HG03469 (cell line): Measurements from ENCODE around the gene DAG1.
A peak's percentile ranks its signal among the peaks of the same experiment; 100 is the strongest.

ENCODE experiments used
- ATAC-seq: cut with Tn5 transposase; IDR thresholded peaks from one replicate; pipeline ENCODE4 v1.9.1; 2021; ENCODE audit warnings: mild to moderate bottlenecking, moderate library complexity, moderate number of reproducible peaks; ENCODE audit not compliant: unreplicated experiment

The DAG1 gene

DNA sequence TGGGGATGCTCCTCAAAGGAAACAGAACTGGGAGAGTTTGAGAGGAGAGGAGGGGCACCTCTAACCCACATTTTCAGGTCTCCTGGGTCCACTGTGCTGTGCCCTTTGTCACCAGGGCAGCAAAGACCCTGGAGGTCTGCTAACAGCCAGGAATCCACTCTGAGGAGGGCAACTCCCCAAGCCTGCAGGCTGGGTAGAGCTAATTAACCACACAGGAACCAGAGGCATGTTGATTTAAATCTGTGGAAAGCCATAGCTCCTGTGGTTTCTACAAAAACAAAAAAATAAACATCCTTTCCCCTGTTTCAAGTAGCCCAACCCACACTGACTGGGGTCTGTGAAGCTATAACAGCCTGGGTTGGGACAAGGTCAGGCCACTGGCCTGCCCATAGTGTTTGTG, 82.0 kb downstream of the DAG1 start:
- no peak for ATAC-seq

DNA sequence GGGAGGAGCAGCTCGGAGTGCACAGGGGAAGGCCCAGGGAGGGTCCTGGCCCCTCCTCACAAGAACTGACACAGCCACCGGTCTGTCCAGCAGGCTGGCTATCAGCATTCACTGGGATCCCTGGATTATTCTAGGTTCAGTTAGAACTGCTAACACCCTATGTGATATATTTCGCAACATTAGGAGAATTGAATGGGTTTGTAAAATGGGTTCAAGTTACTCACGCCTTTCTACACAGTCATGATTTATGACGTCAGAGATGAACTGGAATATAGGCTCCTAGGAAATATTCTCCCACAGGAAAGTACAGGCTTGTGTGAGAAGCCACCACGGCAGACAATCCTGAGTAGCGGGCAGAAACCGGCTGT, 83.2 kb downstream of the DAG1 start:
- no peak for ATAC-seq

DNA sequence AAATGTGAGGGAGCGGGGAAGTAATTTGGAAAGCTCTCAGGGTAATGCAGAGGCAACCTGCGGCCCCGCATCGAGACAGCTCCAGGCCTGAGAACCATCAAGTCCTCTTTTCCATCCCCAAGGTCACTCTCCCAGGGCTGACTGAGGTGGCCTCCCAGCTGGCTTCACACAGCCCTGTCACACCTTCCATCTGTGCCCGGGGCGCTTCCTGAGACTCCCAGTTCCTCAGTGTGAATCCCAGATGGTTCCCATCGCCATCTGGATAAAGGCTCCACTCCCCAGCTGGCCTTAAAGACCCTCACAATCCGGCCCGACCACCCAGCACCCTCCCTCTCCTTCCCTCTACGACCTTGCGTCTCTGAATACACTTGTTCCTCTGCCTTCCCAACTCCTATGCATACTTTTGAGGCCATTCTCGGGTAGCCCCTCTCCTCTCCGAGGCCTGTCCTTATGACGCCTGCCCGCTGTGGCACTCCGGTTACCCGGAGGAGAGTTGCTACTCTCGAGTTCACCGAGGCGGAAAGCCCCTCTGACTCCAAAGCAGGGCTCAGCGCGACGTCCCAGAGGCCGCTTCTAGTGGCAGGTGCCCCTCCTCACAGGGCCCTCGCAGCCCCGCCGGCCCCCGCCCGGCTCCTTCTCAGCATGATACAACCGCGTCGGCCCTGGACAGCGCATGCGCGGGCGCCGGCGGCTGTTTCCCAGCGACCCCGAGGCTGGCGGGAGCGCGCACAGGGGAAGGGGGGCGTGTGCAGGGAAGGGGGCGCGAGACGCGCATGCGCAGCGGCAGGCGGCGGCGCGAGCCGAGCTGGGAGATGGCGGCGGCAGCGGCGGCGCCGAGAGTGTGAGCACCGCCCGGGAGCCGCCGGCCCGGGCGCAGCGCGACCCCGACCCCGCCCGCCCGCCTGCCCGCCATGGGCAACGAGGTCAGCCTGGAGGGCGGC, 83.9 kb downstream of the DAG1 start, which contains the start of gene BSN:
TSS of gene BSN (plus strand) at position 786 of the 941 bp plus-strand sequence. CDS start at position 912, 126 bp downstream.
- peak; percentile 42 for ATAC-seq

DNA sequence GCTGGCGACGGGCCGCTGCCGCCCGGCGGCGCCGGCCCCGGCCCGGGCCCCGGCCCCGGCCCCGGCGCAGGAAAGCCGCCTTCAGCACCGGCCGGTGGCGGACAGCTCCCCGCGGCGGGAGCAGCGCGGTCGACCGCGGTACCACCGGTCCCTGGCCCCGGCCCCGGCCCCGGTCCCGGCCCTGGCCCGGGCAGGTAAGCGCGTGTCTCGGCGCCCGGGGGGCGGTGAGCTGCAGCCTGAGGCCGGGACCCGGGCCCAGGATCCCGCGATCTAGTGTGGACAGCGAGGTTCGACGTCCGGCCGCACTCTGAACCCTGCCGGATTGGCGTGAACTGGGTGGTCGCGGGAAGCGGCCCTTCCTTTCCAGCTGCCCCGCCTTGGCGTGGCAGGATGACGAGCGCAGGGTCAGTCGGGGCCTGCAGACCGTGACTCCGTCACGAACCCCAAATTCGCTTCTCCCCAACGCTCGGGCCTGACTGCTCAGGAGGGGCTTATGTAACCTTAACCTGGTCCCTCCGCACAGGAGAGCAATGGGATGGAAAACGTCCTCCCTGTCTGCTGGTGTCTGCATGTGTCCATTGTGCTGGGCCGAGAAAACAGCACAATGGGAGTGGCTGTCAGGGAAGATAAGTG, 84.7 kb downstream of the DAG1 start:
- ATAC-seq, result peak; percentile 41

DNA sequence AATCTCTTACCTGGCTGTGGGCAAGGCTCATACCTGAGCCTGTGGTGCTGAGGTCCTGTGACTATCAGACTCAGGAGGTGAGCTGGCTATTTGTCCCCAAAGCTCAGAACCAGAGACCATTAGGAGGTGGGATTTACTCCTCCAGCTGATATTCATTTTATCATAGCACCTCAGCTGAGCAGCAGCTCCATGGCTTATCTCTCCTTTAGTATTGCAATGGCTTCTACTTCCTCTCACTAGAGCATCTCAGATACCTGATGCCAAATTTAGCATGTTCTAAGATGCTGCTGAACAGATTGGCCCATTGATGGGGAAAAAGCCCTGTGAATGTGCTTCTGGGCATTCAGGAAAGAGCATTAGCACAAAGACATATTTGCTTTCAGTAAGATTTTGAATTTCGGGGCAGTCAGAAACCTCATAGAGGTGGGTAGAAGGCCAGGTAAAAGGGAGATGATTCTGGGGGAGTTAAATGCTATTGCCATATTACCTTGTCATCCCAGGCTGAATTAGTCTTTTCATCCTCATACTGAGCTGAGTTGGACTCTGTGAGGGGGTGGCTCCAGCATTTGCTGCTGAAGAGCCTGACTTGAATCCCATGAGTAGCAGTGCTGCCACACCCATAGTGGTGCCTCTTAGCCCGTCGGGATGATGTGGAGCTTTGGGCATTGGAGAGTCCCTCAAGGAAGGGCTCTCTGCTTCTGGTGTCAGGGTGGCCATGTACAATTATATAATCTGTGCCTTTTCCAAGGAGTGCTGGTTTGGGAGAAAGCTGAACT, 86.6 kb downstream of the DAG1 start:
- ATAC-seq, result no peak

DNA sequence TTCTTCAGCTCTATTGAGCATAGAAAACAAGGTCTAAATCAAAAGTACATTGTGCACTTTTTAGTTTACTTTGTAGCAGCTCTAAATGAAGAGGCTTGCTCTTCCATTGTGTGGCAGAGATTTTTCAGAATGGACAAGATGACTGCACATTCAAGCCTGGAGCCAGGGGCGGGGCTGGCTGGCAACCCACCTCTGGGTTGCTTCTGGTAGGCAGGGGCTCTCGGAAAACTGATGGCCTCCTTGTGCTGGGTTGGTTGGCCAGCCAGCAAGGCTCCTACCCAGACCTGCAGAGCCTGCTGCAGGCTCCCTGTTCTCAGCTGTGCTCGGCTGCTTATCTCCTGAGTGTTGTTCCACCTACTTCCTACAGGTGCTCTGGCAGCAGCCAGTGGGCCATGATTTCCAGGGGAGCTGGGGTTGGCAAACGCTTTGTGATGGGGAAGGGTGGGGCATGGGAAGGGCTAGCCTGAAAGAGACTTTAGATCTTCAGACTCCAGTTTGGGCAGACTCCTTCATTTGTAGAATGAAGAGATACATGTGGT, 93.0 kb downstream of the DAG1 start:
- no peak for ATAC-seq

DNA sequence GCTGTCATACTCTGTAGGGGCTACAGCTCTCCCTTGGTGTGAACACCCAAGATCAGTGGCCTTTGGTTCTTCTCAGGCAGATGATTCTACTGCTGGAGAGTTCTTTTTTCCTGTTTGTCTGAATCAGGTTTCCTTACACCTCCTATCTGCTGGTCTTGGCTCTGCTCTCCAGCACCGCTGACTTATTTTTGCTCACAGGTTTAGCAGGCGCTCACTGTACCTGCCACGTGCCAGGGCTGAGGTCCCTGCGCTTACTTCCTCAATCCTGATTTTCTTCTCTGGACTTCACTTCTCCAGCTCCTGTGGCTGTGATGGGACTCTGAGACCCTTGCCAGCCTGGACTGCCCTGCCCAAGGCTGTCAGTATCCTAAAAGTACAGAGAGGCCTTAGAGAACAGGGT, 93.7 kb downstream of the DAG1 start:
- ATAC-seq, result no peak

DNA sequence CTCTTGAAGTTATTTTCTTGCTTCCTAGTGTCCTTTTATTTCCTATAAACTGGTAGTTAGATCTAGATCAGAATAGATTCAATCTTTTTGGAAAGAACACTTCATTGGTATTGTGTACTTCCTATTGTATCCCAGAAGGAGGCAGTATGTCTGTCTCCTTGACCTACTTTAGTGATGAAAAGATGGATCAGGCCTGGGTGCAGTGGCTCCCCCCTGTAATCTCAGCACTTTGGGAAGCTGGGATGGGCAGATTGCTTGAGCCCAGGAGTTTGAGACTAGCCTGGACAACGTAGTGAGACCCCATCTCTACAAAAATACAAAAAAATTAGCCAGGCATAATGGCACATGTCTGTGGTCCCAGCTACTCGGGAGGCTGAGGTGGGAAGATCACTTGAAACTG, 96.2 kb downstream of the DAG1 start:
- no peak for ATAC-seq

DNA sequence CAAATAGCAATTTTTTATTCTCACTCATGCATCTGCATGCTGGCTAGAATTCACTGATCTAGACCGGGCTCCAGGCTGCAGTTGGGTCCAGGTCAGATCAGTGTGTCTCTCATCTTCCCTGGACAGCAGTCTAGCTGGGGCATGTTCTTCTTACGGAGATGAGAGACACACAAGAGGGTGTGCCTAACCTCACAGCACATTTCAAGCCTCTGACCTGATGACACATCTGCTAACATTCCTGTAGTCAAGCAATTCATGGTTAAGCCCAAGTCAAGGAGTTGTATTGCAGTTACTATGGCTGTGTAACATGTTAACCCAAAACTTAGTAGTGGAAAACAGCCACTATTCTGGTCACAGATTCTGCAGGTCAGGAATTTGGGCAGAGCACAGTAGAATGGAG, 97.3 kb downstream of the DAG1 start:
- ATAC-seq, result no peak

DNA sequence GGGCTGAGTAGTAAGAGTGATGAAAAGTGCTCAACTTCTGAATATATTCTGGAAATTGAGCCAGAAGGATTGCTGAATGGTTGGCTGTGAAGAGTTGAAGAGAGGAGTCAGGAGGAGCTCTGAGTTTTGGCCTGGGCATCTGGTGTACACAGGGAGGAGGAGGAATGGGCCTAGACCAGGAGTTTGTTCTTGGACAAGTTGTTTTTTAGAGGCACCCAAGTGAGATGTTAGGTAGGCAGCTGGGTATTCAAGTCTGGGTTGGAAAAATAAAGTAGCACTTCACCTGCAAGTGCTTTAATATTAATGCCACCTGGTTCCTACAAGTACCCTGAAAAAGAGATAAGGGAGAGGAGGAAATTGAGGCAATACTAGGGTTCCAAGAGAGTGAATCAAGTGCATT, 98.9 kb downstream of the DAG1 start:
- ATAC-seq, result no peak

DNA sequence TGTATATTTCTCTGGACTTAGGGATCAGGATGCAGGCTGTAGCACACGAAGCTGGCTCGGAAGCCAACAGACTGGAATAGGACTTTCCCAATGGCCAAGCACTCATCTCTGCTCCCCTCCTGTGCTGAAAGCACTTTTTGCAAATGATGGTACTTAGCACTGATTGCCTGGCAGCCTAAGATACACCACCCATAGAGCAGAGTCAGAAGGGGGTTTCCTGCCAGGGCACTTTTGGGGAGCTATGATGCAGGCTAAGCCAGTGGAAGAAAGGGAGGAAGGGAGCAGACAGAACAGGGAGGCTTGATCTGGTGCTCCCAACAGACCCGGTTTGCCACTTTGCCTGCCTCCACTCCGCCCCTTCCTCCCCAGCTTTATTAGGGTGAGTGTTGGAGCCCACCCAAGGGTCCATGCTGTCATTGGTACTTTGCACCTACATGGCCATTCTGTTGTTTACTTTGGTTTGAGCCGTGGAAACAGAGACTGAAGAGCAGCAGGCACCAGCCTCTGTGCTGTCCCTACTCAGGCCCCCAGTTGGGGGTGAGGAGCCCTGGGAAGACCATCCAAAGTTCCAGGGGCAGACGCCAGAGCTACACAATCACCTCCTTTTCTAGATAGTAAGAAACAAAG, 100.1 kb downstream of the DAG1 start:
- ATAC-seq, result no peak

DNA sequence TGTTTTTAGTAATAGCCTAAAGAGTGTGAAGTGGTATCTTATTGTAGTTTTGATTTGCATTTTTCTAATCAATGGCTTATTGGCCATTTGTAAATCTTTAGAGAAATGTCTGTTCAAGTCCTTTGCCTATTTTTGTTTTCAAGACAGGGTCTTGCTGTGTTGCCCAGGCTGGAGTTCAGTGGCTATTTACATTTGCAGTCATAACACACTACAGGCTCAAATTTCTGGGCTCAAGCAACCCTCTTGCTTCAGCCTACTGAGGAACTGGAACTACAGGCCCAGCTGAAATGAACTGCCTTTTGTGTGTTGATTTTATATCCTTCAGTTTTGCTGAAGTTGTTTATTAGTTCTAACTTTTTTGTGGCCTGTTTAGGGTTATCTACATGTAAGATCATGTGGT, 112.1 kb downstream of the DAG1 start:
- no peak for ATAC-seq
